H1 (cell line): ENCODE data around the gene MLLT11. TPM values are rescaled to one million over a fixed set of nuclear protein-coding genes. Genes with fewer than 3 reads are reported as not detected.

ENCODE experiments used
- CTCF ChIA-PET: fragments of 300-600 bp; sonication (Branson Sonifier 250); formaldehyde crosslinking; loops from one replicate; lab custom pipeline; 2021; ENCODE audit not compliant: partially characterized antibody; lab: Charles Lee
- POLR2A ChIA-PET: fragments of 300-600 bp; sonication (Branson Sonifier 250); formaldehyde crosslinking; loops from one replicate; lab custom pipeline; 2021; ENCODE audit warnings: inconsistent platforms; ENCODE audit not compliant: partially characterized antibody; lab: Charles Lee
- DNase-seq, 2 experiments: peaks; one replicate each; pipeline versions ENCODE4 v3.0.0 to v3.0.0-alpha.2; 2010 to 2022; ENCODE audit warnings: low spot score in 2 of 2, low read depth in 1 of 2, mixed read lengths in 1 of 2
- FAIRE-seq: peaks from 2 replicates; lab custom pipeline; 2011; peaks lifted over from hg19 to GRCh38; lab: Jason Lieb, UNC
- H2AFZ ChIP-seq: 2 replicates; pipeline ENCODE4 v1.8.1; 2012; ENCODE audit warnings: low read length, inconsistent platforms
- H2AK5ac ChIP-seq: 2 replicates; pipeline ENCODE4 v1.6.1; 2013; ENCODE audit warnings: low read depth, low read length
- H2BK120ac ChIP-seq: replicated peaks from 2 replicates; pipeline ENCODE3; 2013; ENCODE audit warnings: low read depth, low read length, inconsistent platforms
- H2BK12ac ChIP-seq: 2 replicates; pipeline ENCODE4 v1.6.1; 2013; ENCODE audit warnings: low read depth, low read length
- H2BK15ac ChIP-seq: 2 replicates; pipeline ENCODE4 v1.6.1; 2013; ENCODE audit warnings: low read length
- H2BK20ac ChIP-seq: 2 replicates; pipeline ENCODE4 v1.6.1; 2013; ENCODE audit warnings: low read length
- H2BK5ac ChIP-seq: 2 replicates; pipeline ENCODE4 v1.6.1; 2013; ENCODE audit warnings: low read depth, low read length
- H3K14ac ChIP-seq: 2 replicates; pipeline ENCODE4 v1.6.1; 2013; ENCODE audit warnings: inconsistent platforms; ENCODE audit not compliant: insufficient read length
- H3K18ac ChIP-seq: 2 replicates; pipeline ENCODE4 v1.6.1; 2013; ENCODE audit warnings: low read length; ENCODE audit errors: extremely low read depth
- H3K23ac ChIP-seq: 2 replicates; pipeline ENCODE4 v1.6.1; 2013; ENCODE audit warnings: inconsistent platforms; ENCODE audit not compliant: insufficient read length
- H3K23me2 ChIP-seq: 2 replicates; pipeline ENCODE4 v1.6.1; 2013; ENCODE audit warnings: low read depth, low read length
- H3K27ac ChIP-seq: 2 replicates; pipeline ENCODE4 v1.6.1; 2011; ENCODE audit warnings: low read depth, low read length, inconsistent platforms
- H3K27me3 ChIP-seq, 4 experiments: replicated peaks in 1 of 4; 1 replicate in 1 of 4; 2 replicates in 3 of 4; pipeline versions ENCODE4 v1.6.1 to v1.8.1; 2011 to 2013; ENCODE audit warnings: low read length in 3 of 4, mild to moderate bottlenecking in 3 of 4, inconsistent platforms in 2 of 4, mixed read lengths in 2 of 4, moderate library complexity in 1 of 4; ENCODE audit not compliant: control insufficient read depth in 3 of 4, insufficient read depth in 3 of 4; ENCODE audit errors: extremely low read depth in 1 of 4
- H3K36me3 ChIP-seq, 4 experiments: 2 replicates each; pipeline versions ENCODE4 v1.6.1 to v1.8.1; 2011 to 2013; ENCODE audit warnings: mild to moderate bottlenecking in 4 of 4, low read length in 3 of 4, moderate library complexity in 2 of 4, control low read depth in 1 of 4, inconsistent platforms in 1 of 4; ENCODE audit not compliant: insufficient read depth in 4 of 4, control insufficient read depth in 2 of 4
- H3K4ac ChIP-seq: replicated peaks from 2 replicates; pipeline ENCODE3; 2013; ENCODE audit warnings: low read length, low read depth, mixed read lengths, inconsistent platforms; ENCODE audit not compliant: insufficient read length
- H3K4me1 ChIP-seq, 4 experiments: replicated peaks in 1 of 4; 1 replicate in 1 of 4; 2 replicates in 3 of 4; pipeline versions ENCODE4 v1.6.1 to v1.8.1; 2011 to 2013; ENCODE audit warnings: low read length in 3 of 4, inconsistent platforms in 2 of 4, mixed read lengths in 1 of 4; ENCODE audit not compliant: insufficient read depth in 4 of 4, control insufficient read depth in 3 of 4
- H3K4me2 ChIP-seq, 2 experiments: 2 replicates each; pipeline versions ENCODE4 v1.6.1 to v1.8.1; 2011 to 2013; ENCODE audit warnings: low read depth in 2 of 2, low read length in 2 of 2, control low read depth in 1 of 2, inconsistent platforms in 1 of 2, mild to moderate bottlenecking in 1 of 2; ENCODE audit not compliant: insufficient read depth in 1 of 2
- H3K4me3 ChIP-seq, 4 experiments: fragments of 200-600, 300-600 bp in 1 of 4; sonication (generic), shearing (Covaris generic), sonication (Bioruptor Twin) in 1 of 4; 2 replicates each; pipeline versions ENCODE4 v1.5.1 to v1.8.1; 2011 to 2016; ENCODE audit warnings: low read length in 4 of 4, low read depth in 3 of 4, control low read depth in 2 of 4, inconsistent platforms in 2 of 4, mild to moderate bottlenecking in 2 of 4, mixed read lengths in 1 of 4, moderate library complexity in 1 of 4; ENCODE audit not compliant: insufficient read depth in 2 of 4; ENCODE audit errors: extremely low read depth in 1 of 4
- H3K56ac ChIP-seq: replicated peaks from 2 replicates; pipeline ENCODE3; 2013; ENCODE audit warnings: low read depth, mild to moderate bottlenecking, mixed read lengths, low read length, inconsistent platforms; ENCODE audit not compliant: insufficient read length
- H3K79me1 ChIP-seq: 2 replicates; pipeline ENCODE4 v1.6.1; 2013; ENCODE audit warnings: low read depth, low read length, control low read depth
- H3K79me2 ChIP-seq, 2 experiments: 2 replicates each; pipeline versions ENCODE4 v1.6.1 to v1.8.1; 2012 to 2013; ENCODE audit warnings: low read length in 2 of 2, mild to moderate bottlenecking in 2 of 2, inconsistent platforms in 1 of 2; ENCODE audit not compliant: insufficient read depth in 2 of 2, control insufficient read depth in 1 of 2
- H3K9ac ChIP-seq, 4 experiments: replicated peaks in 1 of 4; 1 replicate in 1 of 4; 2 replicates in 3 of 4; pipeline versions ENCODE4 v1.6.1 to v1.8.1; 2011 to 2013; ENCODE audit warnings: low read depth in 3 of 4, low read length in 3 of 4, control low read depth in 2 of 4, mild to moderate bottlenecking in 2 of 4, moderate library complexity in 2 of 4, inconsistent platforms in 1 of 4; ENCODE audit errors: extremely low read depth in 1 of 4
- H3K9me3 ChIP-seq, 2 experiments: 2 replicates each; pipeline versions ENCODE4 v1.6.1 to v1.8.1; 2012 to 2013; ENCODE audit warnings: mild to moderate bottlenecking in 2 of 2, moderate library complexity in 2 of 2, control low read depth in 1 of 2, inconsistent platforms in 1 of 2, low read depth in 1 of 2, low read length in 1 of 2, mixed read lengths in 1 of 2; ENCODE audit not compliant: insufficient read depth in 2 of 2
- H4K20me1 ChIP-seq, 2 experiments: replicated peaks in 1 of 2; 2 replicates each; pipeline versions ENCODE3 to v1.8.1; 2011 to 2013; ENCODE audit warnings: inconsistent platforms in 2 of 2, low read length in 2 of 2, mild to moderate bottlenecking in 1 of 2; ENCODE audit not compliant: insufficient read depth in 2 of 2, control insufficient read depth in 1 of 2
- H4K5ac ChIP-seq: 2 replicates; pipeline ENCODE4 v1.6.1; 2013; ENCODE audit warnings: low read length, low read depth, mixed read lengths, inconsistent platforms; ENCODE audit not compliant: insufficient read length
- H4K8ac ChIP-seq: 2 replicates; pipeline ENCODE4 v1.8.0; 2013; ENCODE audit warnings: mild to moderate bottlenecking, moderate library complexity, low read length, inconsistent platforms; ENCODE audit not compliant: insufficient read depth; ENCODE audit errors: extremely low read depth
- H4K91ac ChIP-seq: replicated peaks from 2 replicates; pipeline ENCODE3; 2013; ENCODE audit warnings: low read length, mixed read lengths, inconsistent platforms; ENCODE audit not compliant: insufficient read length
- CTBP2 ChIP-seq: IDR thresholded peaks from 2 replicates; pipeline ENCODE4 v1.7.0; 2011; ENCODE audit warnings: borderline replicate concordance, mild to moderate bottlenecking, moderate library complexity, mixed read lengths, low read length; ENCODE audit not compliant: insufficient read depth, insufficient read length
- MAX ChIP-seq: IDR thresholded peaks from 2 replicates; pipeline ENCODE4 v1.6.1; 2012; ENCODE audit warnings: inconsistent platforms
- PHF8 ChIP-seq: fragments of 200-600 bp; sonication (generic); conservative IDR thresholded peaks from 2 replicates; pipeline ENCODE4 v1.7.1; 2012; ENCODE audit warnings: low read depth, mild to moderate bottlenecking, inconsistent platforms, low read length, moderate library complexity
- SIRT6 ChIP-seq: IDR thresholded peaks from one replicate; pipeline ENCODE4 v1.7.1; 2012; ENCODE audit warnings: low read length, inconsistent platforms
- TAF7 ChIP-seq: optimal IDR thresholded peaks from 2 replicates; pipeline ENCODE3; 2011; ENCODE audit warnings: low read depth, mild to moderate bottlenecking, inconsistent platforms, low read length, moderate library complexity, borderline replicate concordance
- WGBS, 2 experiments: shearing (Covaris generic) in 1 of 2; methylation state at CpG; one replicate each; pipeline versions ENCODE4 v1.1.6 to v1.1.7; 2013 to 2015; ENCODE audit warnings: low lambda C conversion rate in 2 of 2, mixed read lengths in 2 of 2, inconsistent platforms in 1 of 2, low coverage in 1 of 2, missing lambda C conversion rate in 1 of 2; ENCODE audit not compliant: insufficient replicate concordance in 2 of 2, insufficient coverage in 1 of 2, insufficient read length in 1 of 2; ENCODE audit errors: extremely low coverage in 1 of 2, missing lambda C conversion rate in 1 of 2; 5-methylcytosine and 5-hydroxymethylcytosine counted together
- polyA plus RNA-seq, 7 experiments: library from polyadenylated mRNA; depleted of rRNA in 3 of 7; stranded (reverse) in 5 of 7; unstranded in 2 of 7; fragments of >200 nt in 5 of 7; fragments of 200-250 nt in 2 of 7; gene quantifications; 1 replicate in 5 of 7; 2 replicates in 1 of 7; 4 replicates in 1 of 7; pipeline versions ENCODE4 v1.2.1 to v1.2.3, GENCODE V29; 2011 to 2013; ENCODE audit warnings: missing spikeins in 2 of 7, mixed read lengths in 2 of 7
- total RNA-seq: library from RNA; stranded (reverse); fragmentation: NEBNext Ultra II Directional; extraction: Animal tissue kit (Norgen Biotek cat#: 25700); gene quantifications from 2 replicates; pipeline ENCODE4 v1.2.1, GENCODE V29; 2021
- TF ChIP-seq, protein P1 (sequence below), 3 experiments: IDR thresholded peaks; 1 replicate in 2 of 3; 2 replicates in 1 of 3; pipeline versions ENCODE4 v1.5.1 to v1.6.1; 2011; ENCODE audit warnings: low read length in 3 of 3, mild to moderate bottlenecking in 3 of 3, inconsistent platforms in 2 of 3, low read depth in 1 of 3, moderate library complexity in 1 of 3; ENCODE audit not compliant: insufficient read depth in 1 of 3; ENCODE audit errors: control extremely low read depth in 1 of 3

MLLT11 gene
- total and polyA plus RNA-seq, 2 of the 8 experiments (the other 6 are each of a cell fraction or from before 2014, with no cell fraction given), result 13.7 to 18.1 TPM

- peak overlapping the region; percentile 60 for H3K27ac ChIP-seq
- 0 out of 2 replicates have a peak overlapping the region, but pooled peaks have one; percentile 92 for H2BK15ac ChIP-seq
- CTCF ChIA-PET, result interaction anchor here (0.6 to 9.6 kb wide), 19 partner anchors 9 to 222 kb away, joined by 3 to 95 read pairs (median 3); partner anchors contain the start of genes CDC42SE1, MINDY1 and MLLT11
- peak overlapping the region; percentile 95 for H3K18ac ChIP-seq
- POLR2A ChIA-PET, result interaction anchor here (0.7 to 7.7 kb wide), 19 partner anchors 11 to 233 kb away, joined by 3 to 107 read pairs (median 5); partner anchors contain the start of genes ANXA9, BNIPL, CDC42SE1 and GABPB2
- no peaks in the 10 kb centered on the region for H3K79me2 ChIP-seq
- H3K4me1 ChIP-seq, result peaks cover 0 to 7% (median 3%) of the 10 kb centered on the region in 4 experiments; a peak in 4 of 7 replicates
- peak overlapping the region; percentile 88 for H2BK5ac ChIP-seq
- H2AFZ ChIP-seq, result peak overlapping the region; percentile 18; the same call in 1 of the 2 replicates
- H3K23ac ChIP-seq, result no peak overlapping the region
- peak overlapping the region; percentile 64 to 81 (median 74) for H3K9ac ChIP-seq
- no peaks in the 10 kb centered on the region for H3K27me3 ChIP-seq
- H3K14ac ChIP-seq, result no peak overlapping the region
- H3K4ac ChIP-seq, result peak overlapping the region; percentile 64
- H3K9me3 ChIP-seq, result no peaks in the 10 kb centered on the region; a peak in 1 of 4 replicates
- H4K5ac ChIP-seq, result peak overlapping the region; percentile 32
- H4K91ac ChIP-seq, result peak overlapping the region; percentile 83
- WGBS, 2 experiments, result 2% methylated on average over 45 of the region's 48 CpGs; no CpG with 5 or more reads in 1 of the 2 experiments
- 0 out of 2 replicates have a peak overlapping the region, but pooled peaks have one; percentile 50 for H2BK12ac ChIP-seq
- no peak for FAIRE-seq
- peak overlapping the region; percentile 70 to 96 (median 84) for H3K4me3 ChIP-seq
- peak overlapping the region; percentile 92 to 98 for H3K4me2 ChIP-seq
- H4K20me1 ChIP-seq, result peaks cover 0 to 3% of the 10 kb centered on the region in 2 experiments
- H3K23me2 ChIP-seq, result peaks cover 8% of the 10 kb centered on the region; the same call in 1 of the 2 replicates
- peak overlapping the region; percentile 95; the same call in 1 of the 2 replicates for H4K8ac ChIP-seq
- H3K36me3 ChIP-seq, result peaks cover 2 to 32% (median 11%) of the 10 kb centered on the region in 4 experiments; a peak in 6 of 8 replicates
- H2BK20ac ChIP-seq, result no peak overlapping the region
- peak in 1 of 2 experiments; percentile 85 for DNase-seq
- H3K79me1 ChIP-seq, result no peaks in the 10 kb centered on the region
- peak overlapping the region; percentile 74 for H3K56ac ChIP-seq
- H2AK5ac ChIP-seq, result 0 out of 2 replicates have a peak overlapping the region, but pooled peaks have one; percentile 55
- H2BK120ac ChIP-seq, result peak overlapping the region; percentile 16
- TF ChIP-seq, protein P1, sequence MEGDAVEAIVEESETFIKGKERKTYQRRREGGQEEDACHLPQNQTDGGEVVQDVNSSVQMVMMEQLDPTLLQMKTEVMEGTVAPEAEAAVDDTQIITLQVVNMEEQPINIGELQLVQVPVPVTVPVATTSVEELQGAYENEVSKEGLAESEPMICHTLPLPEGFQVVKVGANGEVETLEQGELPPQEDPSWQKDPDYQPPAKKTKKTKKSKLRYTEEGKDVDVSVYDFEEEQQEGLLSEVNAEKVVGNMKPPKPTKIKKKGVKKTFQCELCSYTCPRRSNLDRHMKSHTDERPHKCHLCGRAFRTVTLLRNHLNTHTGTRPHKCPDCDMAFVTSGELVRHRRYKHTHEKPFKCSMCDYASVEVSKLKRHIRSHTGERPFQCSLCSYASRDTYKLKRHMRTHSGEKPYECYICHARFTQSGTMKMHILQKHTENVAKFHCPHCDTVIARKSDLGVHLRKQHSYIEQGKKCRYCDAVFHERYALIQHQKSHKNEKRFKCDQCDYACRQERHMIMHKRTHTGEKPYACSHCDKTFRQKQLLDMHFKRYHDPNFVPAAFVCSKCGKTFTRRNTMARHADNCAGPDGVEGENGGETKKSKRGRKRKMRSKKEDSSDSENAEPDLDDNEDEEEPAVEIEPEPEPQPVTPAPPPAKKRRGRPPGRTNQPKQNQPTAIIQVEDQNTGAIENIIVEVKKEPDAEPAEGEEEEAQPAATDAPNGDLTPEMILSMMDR (IDR thresholded peaks at IDR 0.05; ENCODE audit: control extremely low read depth in 1 of 3, insufficient read depth in 1 of 3, low read depth in 1 of 3, low read length in 3 of 3), result peak; percentile 73 to 84 (median 82)
- TF ChIP-seq SIRT6, result no peak
- TF ChIP-seq TAF7, result peak; percentile 68
- peak; percentile 71 for TF ChIP-seq PHF8
- no peak for TF ChIP-seq CTBP2
- peak; percentile 59 for TF ChIP-seq MAX
Measured at GRCh38 chr1:151047925-151048644, 12.1 kb upstream of the MLLT11 start.
